Measurements from ENCODE around the gene KMT2D.

Gene KMT2D

GRCh38 chr12:49037111-49037946, 23.3 kb downstream of the KMT2D start:
- H3K9ac ChIP-seq (ENCODE audit: insufficient read length) = no peak overlapping the region
- TF ChIP-seq FOXP2 (optimal IDR thresholded peaks at IDR 0.05; ENCODE audit: control extremely low read depth, extremely low read length, insufficient read depth) (no peak), POLR2AphosphoS5 (IDR thresholded peaks at IDR 0.05; ENCODE audit: borderline replicate concordance, low read depth, low read length) (no peak), EZH2 (IDR thresholded peaks at IDR 0.05) (no peak)
- H3K27ac ChIP-seq = no peak overlapping the region
- no peak overlapping the region for H3K4me3 ChIP-seq
- H3K36me3 ChIP-seq (ENCODE audit: insufficient read depth, low read length) = peaks cover 89% of the 10 kb centered on the region
- DNase-seq (ENCODE audit: low read depth, low spot score) = no peak
- no peaks in the 10 kb centered on the region for H3K9me3 ChIP-seq (ENCODE audit: low read depth, low read length)

GRCh38 chr12:49036029-49036428, 24.6 kb downstream of the KMT2D start:
- Histone ChIP-seq H3K36me3 (ENCODE audit: insufficient read depth, low read length) (peaks cover 85% of the 10 kb centered on the region), H3K27ac (no peak overlapping the region), H3K4me3 (no peak overlapping the region), H3K9me3 (ENCODE audit: low read depth, low read length) (no peaks in the 10 kb centered on the region), H3K9ac (ENCODE audit: insufficient read length) (no peak overlapping the region)
- DNase-seq (ENCODE audit: low read depth, low spot score) = no peak
- TF ChIP-seq FOXP2 (optimal IDR thresholded peaks at IDR 0.05; ENCODE audit: control extremely low read depth, extremely low read length, insufficient read depth) (no peak), EZH2 (IDR thresholded peaks at IDR 0.05) (no peak), POLR2AphosphoS5 (IDR thresholded peaks at IDR 0.05; ENCODE audit: borderline replicate concordance, low read depth, low read length) (no peak)

GRCh38 chr12:49034286-49034622, 26.3 kb downstream of the KMT2D start:
- no peak for DNase-seq (ENCODE audit: low read depth, low spot score)
- Histone ChIP-seq H3K9me3 (ENCODE audit: low read depth, low read length) (no peaks in the 10 kb centered on the region), H3K27ac (no peak overlapping the region), H3K36me3 (ENCODE audit: insufficient read depth, low read length) (peaks cover 72% of the 10 kb centered on the region), H3K9ac (ENCODE audit: insufficient read length) (no peak overlapping the region), H3K4me3 (no peak overlapping the region)
- TF ChIP-seq FOXP2 (optimal IDR thresholded peaks at IDR 0.05; ENCODE audit: control extremely low read depth, extremely low read length, insufficient read depth) (no peak), EZH2 (IDR thresholded peaks at IDR 0.05) (no peak), POLR2AphosphoS5 (IDR thresholded peaks at IDR 0.05; ENCODE audit: borderline replicate concordance, low read depth, low read length) (no peak)

GRCh38 chr12:49033611-49034285, 26.8 kb downstream of the KMT2D start:
- no peak overlapping the region for H3K9ac ChIP-seq (ENCODE audit: insufficient read length)
- no peak overlapping the region for H3K27ac ChIP-seq
- peaks cover 72% of the 10 kb centered on the region for H3K36me3 ChIP-seq (ENCODE audit: insufficient read depth, low read length)
- DNase-seq (ENCODE audit: low read depth, low spot score) = no peak
- no peak overlapping the region for H3K4me3 ChIP-seq
- no peaks in the 10 kb centered on the region for H3K9me3 ChIP-seq (ENCODE audit: low read depth, low read length)
- TF ChIP-seq POLR2AphosphoS5 (IDR thresholded peaks at IDR 0.05; ENCODE audit: borderline replicate concordance, low read depth, low read length) = no peak
- TF ChIP-seq EZH2 (IDR thresholded peaks at IDR 0.05) = no peak
- TF ChIP-seq FOXP2 (optimal IDR thresholded peaks at IDR 0.05; ENCODE audit: control extremely low read depth, extremely low read length, insufficient read depth) = no peak

- Histone ChIP-seq H3K4me3 (no peak overlapping the region), H3K9ac (ENCODE audit: insufficient read length) (no peak overlapping the region), H3K9me3 (ENCODE audit: low read depth, low read length) (no peaks in the 10 kb centered on the region), H3K27ac (no peak overlapping the region), H3K36me3 (ENCODE audit: insufficient read depth, low read length) (peaks cover 72% of the 10 kb centered on the region)
- TF ChIP-seq FOXP2 (optimal IDR thresholded peaks at IDR 0.05; ENCODE audit: control extremely low read depth, extremely low read length, insufficient read depth) (no peak), EZH2 (IDR thresholded peaks at IDR 0.05) (no peak), POLR2AphosphoS5 (IDR thresholded peaks at IDR 0.05; ENCODE audit: borderline replicate concordance, low read depth, low read length) (no peak)
- DNase-seq (ENCODE audit: low read depth, low spot score) = no peak
Measured at GRCh38 chr12:49032679-49033447, 27.7 kb downstream of the KMT2D start.

- DNase-seq (ENCODE audit: low read depth, low spot score) = no peak
- TF ChIP-seq EZH2 (IDR thresholded peaks at IDR 0.05) = no peak
- no peak for TF ChIP-seq FOXP2 (optimal IDR thresholded peaks at IDR 0.05; ENCODE audit: control extremely low read depth, extremely low read length, insufficient read depth)
- no peak for TF ChIP-seq POLR2AphosphoS5 (IDR thresholded peaks at IDR 0.05; ENCODE audit: borderline replicate concordance, low read depth, low read length)
- no peak overlapping the region for H3K4me3 ChIP-seq
- no peak overlapping the region for H3K9ac ChIP-seq (ENCODE audit: insufficient read length)
- peaks cover 72% of the 10 kb centered on the region for H3K36me3 ChIP-seq (ENCODE audit: insufficient read depth, low read length)
- no peaks in the 10 kb centered on the region for H3K9me3 ChIP-seq (ENCODE audit: low read depth, low read length)
- H3K27ac ChIP-seq = no peak overlapping the region
Measured at GRCh38 chr12:49032276-49032675, 28.3 kb downstream of the KMT2D start.

GRCh38 chr12:49031573-49032161, 28.9 kb downstream of the KMT2D start:
- TF ChIP-seq FOXP2 (optimal IDR thresholded peaks at IDR 0.05; ENCODE audit: control extremely low read depth, extremely low read length, insufficient read depth) (no peak), POLR2AphosphoS5 (IDR thresholded peaks at IDR 0.05; ENCODE audit: borderline replicate concordance, low read depth, low read length) (no peak), EZH2 (IDR thresholded peaks at IDR 0.05) (no peak)
- no peak overlapping the region for H3K27ac ChIP-seq
- H3K9ac ChIP-seq (ENCODE audit: insufficient read length) = no peak overlapping the region
- H3K4me3 ChIP-seq = no peak overlapping the region
- peaks cover 71% of the 10 kb centered on the region for H3K36me3 ChIP-seq (ENCODE audit: insufficient read depth, low read length)
- DNase-seq (ENCODE audit: low read depth, low spot score) = no peak
- no peaks in the 10 kb centered on the region for H3K9me3 ChIP-seq (ENCODE audit: low read depth, low read length)

All from SK-N-MC (cell line).